ENCODE results near the gene YWHAG.
"Not testable (repeated sequence)": the region's sequence is repeated elsewhere in the genome, so short reads cannot be mapped to it uniquely, and the experiment has no call there.

Gene YWHAG

DNA sequence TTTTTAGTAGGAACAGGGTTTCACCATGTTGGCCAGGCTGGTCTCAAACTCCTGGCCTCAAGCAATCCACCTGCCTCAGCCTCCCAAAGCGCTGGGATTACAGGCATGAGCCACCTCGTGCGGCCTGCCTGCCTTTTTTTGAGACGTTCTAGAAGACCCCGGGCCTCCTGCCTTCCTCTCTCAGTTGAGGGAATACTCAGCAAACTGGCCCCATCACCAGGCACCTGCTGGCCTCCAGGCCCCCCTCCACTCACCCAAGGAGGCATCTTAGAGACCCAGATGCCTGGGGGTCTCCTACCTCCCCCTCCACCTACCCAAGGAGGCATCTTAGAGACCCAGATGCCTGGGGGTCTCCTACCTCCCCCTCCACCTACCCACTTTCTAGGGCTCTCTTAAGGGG is 65.9 kb downstream of the YWHAG start:
- DNase-seq, result not testable (repeated sequence)

- DNase-seq, result peak; percentile 72
These were observed 66.6 kb downstream of the YWHAG start for GRCh38 chr7:76292213-76292573.

GRCh38 chr7:76291351-76292212 is 67.2 kb downstream of the YWHAG start:
- peak; percentile 93 for DNase-seq

GRCh38 chr7:76290847-76291350 is 67.9 kb downstream of the YWHAG start:
- DNase-seq, result not testable (repeated sequence)

DNA sequence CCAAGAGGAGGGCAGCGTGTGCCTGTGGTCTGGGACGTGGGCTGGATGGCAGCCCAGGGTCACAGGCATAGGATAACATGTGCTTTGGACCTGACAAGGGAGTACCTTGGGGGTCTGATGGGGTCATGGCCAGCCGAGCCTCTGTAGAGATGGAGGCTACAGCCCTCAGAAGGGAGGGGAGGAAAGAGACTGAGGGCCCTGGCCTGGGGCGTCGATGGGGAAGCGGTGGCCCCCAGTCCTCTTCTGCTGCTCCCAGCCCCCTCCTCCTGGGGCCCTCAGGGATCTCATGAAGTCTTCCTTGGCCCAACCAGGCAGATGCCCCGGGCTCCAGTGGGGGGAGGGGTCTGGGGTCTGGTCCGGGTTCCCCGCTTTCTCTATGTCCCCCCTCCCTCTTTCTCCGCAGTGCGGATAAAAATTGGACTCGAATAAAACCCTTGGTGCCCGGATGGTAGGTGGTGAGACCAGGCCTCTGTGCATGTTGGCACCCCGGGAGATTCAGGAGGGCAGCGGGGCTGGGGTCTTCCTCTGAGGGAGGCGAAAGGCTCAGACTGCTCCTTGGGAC is 71.9 kb downstream of the YWHAG start:
- no peak for DNase-seq

DNA sequence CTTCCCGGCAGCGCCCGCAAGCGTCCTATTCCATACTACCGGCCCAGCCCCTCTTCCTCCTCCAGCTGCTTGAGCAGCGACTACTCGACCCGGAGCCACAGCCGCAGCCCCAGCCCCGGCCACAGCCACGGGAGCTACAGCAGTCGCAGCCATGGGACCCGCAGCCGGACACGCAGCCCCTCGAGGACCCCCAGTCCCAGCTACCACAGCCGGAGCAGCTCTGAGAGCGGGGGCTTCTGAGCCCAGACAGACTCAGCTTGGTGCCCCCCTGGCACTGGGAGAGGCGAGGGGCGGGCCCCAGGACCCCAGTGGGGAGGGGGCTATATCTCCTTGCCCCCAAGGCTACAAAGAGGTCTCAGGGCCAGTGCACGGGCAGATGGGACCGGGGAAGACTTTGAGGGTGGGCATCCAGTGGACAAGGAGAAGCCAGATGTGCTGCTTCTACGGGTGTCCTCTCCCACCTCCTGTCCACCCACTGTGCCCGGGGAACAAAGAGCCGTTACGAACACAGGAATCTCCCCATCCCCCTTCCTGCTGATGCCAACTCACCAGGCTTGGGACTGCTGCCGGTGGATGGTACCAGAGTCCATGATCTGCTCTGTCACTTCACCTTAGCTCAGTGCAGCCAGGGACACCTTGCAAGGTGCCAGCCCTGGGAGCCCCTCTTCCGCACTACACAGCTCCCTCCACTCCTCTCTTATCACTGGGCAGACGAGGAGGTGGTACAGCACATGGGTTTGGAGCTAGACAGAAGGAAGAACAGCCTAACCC is 73.0 kb downstream of the YWHAG start:
- DNase-seq, result no peak

DNA sequence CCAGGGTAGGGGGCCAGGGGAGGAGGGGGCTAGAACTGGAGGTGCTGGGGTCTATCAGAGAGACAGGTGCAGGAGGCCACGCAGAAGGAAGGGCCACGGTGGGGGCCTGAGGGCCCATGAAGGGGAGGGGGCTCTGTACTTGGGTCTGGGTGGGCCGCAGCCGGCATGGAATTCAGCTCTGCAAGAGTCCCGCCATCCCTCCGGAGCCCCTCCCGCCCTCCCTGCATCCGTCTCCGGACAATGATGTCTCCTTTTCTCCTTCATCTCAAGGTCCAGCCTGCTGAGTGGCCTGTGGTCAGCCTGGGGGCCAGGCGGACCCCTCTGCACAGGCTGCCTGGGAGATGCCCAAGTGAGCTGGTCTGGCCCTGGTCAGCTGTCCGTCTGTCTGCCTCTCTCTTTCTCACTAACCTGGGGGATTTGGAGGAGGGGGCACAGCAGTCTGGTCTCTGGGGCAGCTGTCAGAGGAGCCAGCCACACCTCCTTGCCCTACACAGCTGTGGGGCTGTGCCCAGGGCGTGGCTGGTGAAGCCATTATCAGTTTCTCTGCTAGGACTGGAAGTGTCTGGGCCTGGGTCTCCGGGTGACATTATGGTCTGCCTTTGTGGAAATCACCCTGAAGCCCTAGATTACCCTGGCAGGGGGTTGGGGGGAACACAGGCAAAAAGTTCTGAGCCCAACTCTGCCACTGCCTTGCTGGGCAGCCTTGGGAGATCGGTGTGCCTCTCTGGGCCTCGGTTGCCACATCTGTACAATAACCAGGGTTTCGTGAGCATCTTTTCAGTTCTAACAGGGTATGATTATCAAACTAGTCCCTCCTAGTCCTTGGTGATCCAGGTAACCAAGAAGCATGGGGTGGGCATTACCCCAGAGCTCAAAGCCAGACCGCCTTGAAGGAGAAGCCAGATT is 75.3 kb downstream of the YWHAG start:
- no peak for DNase-seq

GRCh38 chr7:76282344-76283253 is 76.2 kb downstream of the YWHAG start:
- peak; percentile 34 for DNase-seq

DNA sequence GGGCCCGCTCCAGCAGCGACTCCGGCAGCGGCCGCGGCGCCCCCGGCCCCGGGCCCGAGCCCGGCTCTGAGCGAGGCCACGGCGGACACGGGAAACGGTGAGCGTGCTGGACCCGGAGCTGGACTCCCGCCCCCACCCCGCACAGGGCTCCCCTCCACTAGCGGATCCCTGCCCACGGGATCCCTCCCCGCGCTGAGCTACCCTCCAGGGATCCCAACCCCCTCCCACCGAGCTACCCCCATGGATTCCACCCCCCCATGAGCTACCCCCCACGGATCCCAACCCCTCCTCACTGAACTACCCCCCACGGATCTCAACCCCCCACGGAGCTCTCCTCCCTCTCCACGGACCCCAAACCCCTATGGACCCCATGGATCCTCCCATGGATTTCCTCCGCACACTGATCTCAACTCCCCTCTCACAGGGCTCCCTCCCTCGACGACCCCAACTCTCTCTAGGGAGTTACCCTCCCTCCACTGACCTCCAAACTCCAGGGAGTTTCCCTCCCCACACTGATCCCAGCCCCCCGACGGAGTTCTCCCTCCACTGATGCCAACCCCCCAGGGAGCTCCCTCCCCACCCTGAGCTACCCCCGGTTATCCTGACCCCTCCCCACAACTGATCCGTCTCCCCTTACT is 77.0 kb downstream of the YWHAG start:
- no peak for DNase-seq

- no peak for DNase-seq
These were observed 77.6 kb downstream of the YWHAG start for GRCh38 chr7:76281006-76281705.

- DNase-seq, result no peak
These were observed 78.4 kb downstream of the YWHAG start for GRCh38 chr7:76280408-76280807.

GRCh38 chr7:76278540-76278939 is 80.3 kb downstream of the YWHAG start:
- DNase-seq, result peak; percentile 34
